HepG2 (cell line): ENCODE results near the gene TMEM80. TPM values are rescaled to one million over a fixed set of nuclear protein-coding genes. Genes with fewer than 3 reads are reported as not detected.
A peak's percentile ranks its signal among the peaks of the same experiment; 100 is the strongest.

Source experiments
- ATAC-seq: fragments of 200-7000 bp; cut with Tn5 transposase; 3 replicates; pipeline ENCODE4 v1.9.1; 2020; ENCODE audit warnings: mild to moderate bottlenecking, moderate library complexity
- BruUV-seq: library from RNA; stranded (reverse); fragments of 400-500 nt; replicated peaks from 2 replicates; lab custom pipeline; 2021; lab: Mats Ljungman, UMichigan
- CTCF ChIA-PET: fragments of 300-600 bp; formaldehyde crosslinking; extraction: SDS; loops from one replicate; lab custom pipeline; 2021; ENCODE audit warnings: low total read pairs, inconsistent platforms, low intra/inter-chr PET ratio; lab: Yijun Ruan, JAX
- POLR2A ChIA-PET: fragments of 350-600 bp; sonication (Branson Sonifier 250); formaldehyde crosslinking; loops from one replicate; lab custom pipeline; 2020; ENCODE audit warnings: antibody characterized with exemption, inconsistent platforms; lab: Yijun Ruan, JAX
- DNase-seq: peaks from one replicate; pipeline ENCODE4 v3.0.0-alpha.2; 2015; ENCODE audit warnings: low spot score
- FAIRE-seq: peaks from 3 replicates; lab custom pipeline; 2011; peaks lifted over from hg19 to GRCh38; lab: Jason Lieb, UNC
- H2AFZ ChIP-seq: one replicate; pipeline ENCODE4 v1.6.1; 2011; ENCODE audit warnings: low read length, inconsistent platforms
- H3K27ac ChIP-seq: fragments of 300-600 bp; 3 replicates; pipeline ENCODE4 v1.8.0; 2011; ENCODE audit warnings: mixed run types, mild to moderate bottlenecking, mixed read lengths, low read length, inconsistent platforms; ENCODE audit not compliant: insufficient read depth; ENCODE audit errors: extremely low read length
- H3K27me3 ChIP-seq, 2 experiments: fragments of 200-600 bp in 1 of 2; 2 replicates in 1 of 2; 3 replicates in 1 of 2; pipeline versions ENCODE4 v1.6.0 to v1.8.0; 2011; ENCODE audit warnings: low read length in 2 of 2, mild to moderate bottlenecking in 2 of 2, moderate library complexity in 2 of 2, inconsistent platforms in 1 of 2; ENCODE audit not compliant: insufficient read depth in 2 of 2, control insufficient read depth in 1 of 2
- H3K36me3 ChIP-seq, 2 experiments: fragments of 200-600 bp in 1 of 2; replicated peaks in 1 of 2; 2 replicates in 1 of 2; 3 replicates in 1 of 2; pipeline versions ENCODE4 v1.5.1 to v1.8.0; 2011; ENCODE audit warnings: low read length in 2 of 2, inconsistent platforms in 1 of 2; ENCODE audit not compliant: insufficient read depth in 2 of 2, control insufficient read depth in 1 of 2
- H3K4me1 ChIP-seq: 2 replicates; pipeline ENCODE4 v1.5.1; 2012; ENCODE audit warnings: low read length, inconsistent platforms; ENCODE audit not compliant: insufficient read depth
- H3K4me2 ChIP-seq: 2 replicates; pipeline ENCODE4 v1.6.0; 2011; ENCODE audit warnings: low read depth, low read length, inconsistent platforms
- H3K4me3 ChIP-seq, 3 experiments: fragments of 200-600 bp in 1 of 3; sonication (generic), shearing (Covaris generic) in 1 of 3; replicated peaks in 1 of 3; 2 replicates each; pipeline ENCODE4 v1.5.1; 2011 to 2016; ENCODE audit warnings: low read length in 3 of 3, inconsistent platforms in 2 of 3, low read depth in 2 of 3, mild to moderate bottlenecking in 2 of 3, control low read depth in 1 of 3, mixed read lengths in 1 of 3; ENCODE audit not compliant: insufficient read depth in 1 of 3
- H3K79me2 ChIP-seq: one replicate; pipeline ENCODE4 v1.6.1; 2011; ENCODE audit warnings: low read length, inconsistent platforms; ENCODE audit not compliant: insufficient read depth
- H3K9ac ChIP-seq: 2 replicates; pipeline ENCODE4 v1.6.0; 2011; ENCODE audit warnings: mild to moderate bottlenecking, low read depth, low read length, inconsistent platforms; ENCODE audit not compliant: insufficient read depth
- H3K9me3 ChIP-seq: 2 replicates; pipeline ENCODE4 v1.5.1; 2012; ENCODE audit warnings: mild to moderate bottlenecking, low read length
- H4K20me1 ChIP-seq: 2 replicates; pipeline ENCODE4 v1.6.0; 2011; ENCODE audit warnings: inconsistent platforms, mild to moderate bottlenecking, low read length, moderate library complexity; ENCODE audit not compliant: insufficient read depth
- AGO2 ChIP-seq: fragments of 200-400 bp; formaldehyde crosslinking; optimal IDR thresholded peaks from 2 replicates; pipeline ENCODE3; 2017; ENCODE audit warnings: mild to moderate bottlenecking, low read depth, low read length, moderate library complexity
- FOXO1 ChIP-seq: sonication (generic); formaldehyde crosslinking; IDR thresholded peaks from 2 replicates; pipeline ENCODE4 v1.4.0; 2020; ENCODE audit warnings: missing genetic modification reagents
- HOXA7 ChIP-seq: sonication (generic); formaldehyde crosslinking; IDR thresholded peaks from 2 replicates; pipeline ENCODE4 v1.8.1; 2022; ENCODE audit warnings: mild to moderate bottlenecking, missing genetic modification reagents, moderate library complexity
- IRX3 ChIP-seq: sonication (generic); formaldehyde crosslinking; IDR thresholded peaks from 2 replicates; pipeline ENCODE4 v1.8.1; 2023; ENCODE audit warnings: mild to moderate bottlenecking, low read depth, missing genetic modification reagents, borderline replicate concordance
- ISX ChIP-seq: sonication (generic); formaldehyde crosslinking; conservative IDR thresholded peaks from 2 replicates; pipeline ENCODE4 v1.5.0; 2020; ENCODE audit warnings: missing genetic modification reagents
- KDM1A ChIP-seq: IDR thresholded peaks from 2 replicates; pipeline ENCODE4 v1.6.1; 2016; ENCODE audit warnings: missing compliant biosample characterization
- KLF13 ChIP-seq: sonication (generic); formaldehyde crosslinking; IDR thresholded peaks from 2 replicates; pipeline ENCODE4 v1.4.0; 2020; ENCODE audit warnings: mild to moderate bottlenecking, missing genetic modification reagents
- LCORL ChIP-seq, 2 experiments: fragments of 450-650 bp in 1 of 2; sonication (generic) in 1 of 2; formaldehyde crosslinking in 1 of 2; IDR thresholded peaks; 2 replicates each; pipeline versions ENCODE4 v1.5.0 to v1.6.1; 2017 to 2020; ENCODE audit warnings: antibody characterized with exemption in 1 of 2, missing genetic modification reagents in 1 of 2
- MTF2 ChIP-seq: sonication (generic); formaldehyde crosslinking; IDR thresholded peaks from 2 replicates; pipeline ENCODE4 v1.5.0; 2020; ENCODE audit warnings: missing genetic modification reagents, borderline replicate concordance
- TEAD3 ChIP-seq: optimal IDR thresholded peaks from 2 replicates; pipeline ENCODE3; 2016; ENCODE audit warnings: borderline replicate concordance
- ZNF543 ChIP-seq: sonication (generic); formaldehyde crosslinking; IDR thresholded peaks from 2 replicates; pipeline ENCODE4 v1.4.0; 2020; ENCODE audit warnings: mild to moderate bottlenecking, missing genetic modification reagents
- WGBS: methylation state at CpG from one replicate; pipeline ENCODE4 v1.1.6; 2017; ENCODE audit warnings: low lambda C conversion rate; 5-methylcytosine and 5-hydroxymethylcytosine counted together
- in situ Hi-C: cut with HindIII; loops from 2 replicates; pipeline ENCODE4 v1.10.0; 2017; ENCODE audit warnings: low pct_unique_long_range_greater_than_20kb; ENCODE audit not compliant: extremely low pct_ligation_motif_present
- intact Hi-C: fragments of 100-400 bp; cut with micrococcal nuclease; formaldehyde crosslinking; loops from one replicate; pipeline ENCODE4 v1.10.0; 2022; ENCODE audit not compliant: unreplicated experiment
- polyA plus RNA-seq, 8 experiments: library from polyadenylated mRNA; depleted of rRNA in 3 of 8; stranded (reverse) in 7 of 8; unstranded in 1 of 8; fragments of >200 nt; fragmentation: Illumina TruSeq in 4 of 8; extraction: Trizol in 4 of 8; gene quantifications; 2 replicates each; pipeline versions ENCODE4 v1.2.1 to v1.2.3, GENCODE V29; 2011 to 2016; ENCODE audit warnings: low read depth in 4 of 8, missing spikeins in 1 of 8, mixed read lengths in 1 of 8; ENCODE audit not compliant: insufficient read depth in 1 of 8
- total RNA-seq, 5 experiments: library from RNA; depleted of rRNA; stranded (reverse); fragments of >200 nt; fragmentation: Illumina TruSeq; extraction: Trizol; gene quantifications; 2 replicates each; pipeline ENCODE4 v1.2.3, GENCODE V29; 2016; ENCODE audit warnings: low read depth in 1 of 5
- TF ChIP-seq, protein P1 (sequence below): sonication (generic); formaldehyde crosslinking; IDR thresholded peaks from 2 replicates; pipeline ENCODE4 v1.4.0; 2020; ENCODE audit warnings: missing genetic modification reagents, borderline replicate concordance

Gene TMEM80
- total and polyA plus RNA-seq, 2 of the 13 experiments (the other 11 are each of a cell fraction or from before 2014, with no cell fraction given) = 5.6 to 17.1 TPM

DNA sequence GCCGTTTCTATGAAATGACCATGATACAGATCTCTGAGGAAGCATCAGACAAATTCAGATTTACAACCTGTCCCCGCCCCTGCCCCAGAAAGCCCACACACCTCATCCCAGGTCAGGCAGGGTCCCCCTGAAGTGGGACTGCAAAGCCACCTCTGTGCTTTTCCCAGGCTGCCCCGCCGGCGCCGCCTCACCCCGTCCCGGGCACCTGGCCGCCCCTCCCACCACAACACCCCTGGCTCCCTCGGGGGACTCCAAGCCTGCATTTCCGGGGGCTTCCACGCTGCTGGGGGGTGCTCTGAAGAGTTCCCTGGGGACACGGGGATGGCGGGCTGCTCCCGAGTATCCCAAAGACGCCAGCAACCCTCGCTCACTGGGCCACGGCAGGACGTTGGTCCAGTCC lies 35.3 kb upstream of the TMEM80 start:
- H4K20me1 ChIP-seq = peaks cover 14% of the 10 kb centered on the region; the same call in 1 of the 2 replicates
- in situ Hi-C loops = loop anchor here (5.0 kb wide), 1 partner anchor 107 kb away; no protein-coding TSS in a partner anchor
- H3K36me3 ChIP-seq = peaks cover 16 to 43% of the 10 kb centered on the region in 2 experiments; a peak in 4 of 5 replicates
- no peak for FAIRE-seq
- TF ChIP-seq AGO2 (peak; percentile 22), IRX3 (CRISPR knock-in tag) (no peak)
- TF ChIP-seq, all 625 proteins: peak for 1
- POLR2A ChIA-PET = no interaction called here
- BruUV-seq = no TSS peak
- intact Hi-C loops = no loop called here
- DNase-seq (no peak), ATAC-seq (no peak)
- no peaks in the 10 kb centered on the region for H3K27me3 ChIP-seq
- H3K4me3 ChIP-seq = no peak overlapping the region
- no peak overlapping the region for H3K4me2 ChIP-seq
- H3K79me2 ChIP-seq = no peaks in the 10 kb centered on the region
- CTCF ChIA-PET = no interaction called here
- peaks cover 34% of the 10 kb centered on the region for H3K4me1 ChIP-seq
- H2AFZ ChIP-seq = no peak overlapping the region
- no peak overlapping the region for H3K9ac ChIP-seq
- no peak overlapping the region for H3K27ac ChIP-seq
- no peaks in the 10 kb centered on the region for H3K9me3 ChIP-seq
- WGBS = 92% methylated on average over 13 of the region's 19 CpGs

DNA sequence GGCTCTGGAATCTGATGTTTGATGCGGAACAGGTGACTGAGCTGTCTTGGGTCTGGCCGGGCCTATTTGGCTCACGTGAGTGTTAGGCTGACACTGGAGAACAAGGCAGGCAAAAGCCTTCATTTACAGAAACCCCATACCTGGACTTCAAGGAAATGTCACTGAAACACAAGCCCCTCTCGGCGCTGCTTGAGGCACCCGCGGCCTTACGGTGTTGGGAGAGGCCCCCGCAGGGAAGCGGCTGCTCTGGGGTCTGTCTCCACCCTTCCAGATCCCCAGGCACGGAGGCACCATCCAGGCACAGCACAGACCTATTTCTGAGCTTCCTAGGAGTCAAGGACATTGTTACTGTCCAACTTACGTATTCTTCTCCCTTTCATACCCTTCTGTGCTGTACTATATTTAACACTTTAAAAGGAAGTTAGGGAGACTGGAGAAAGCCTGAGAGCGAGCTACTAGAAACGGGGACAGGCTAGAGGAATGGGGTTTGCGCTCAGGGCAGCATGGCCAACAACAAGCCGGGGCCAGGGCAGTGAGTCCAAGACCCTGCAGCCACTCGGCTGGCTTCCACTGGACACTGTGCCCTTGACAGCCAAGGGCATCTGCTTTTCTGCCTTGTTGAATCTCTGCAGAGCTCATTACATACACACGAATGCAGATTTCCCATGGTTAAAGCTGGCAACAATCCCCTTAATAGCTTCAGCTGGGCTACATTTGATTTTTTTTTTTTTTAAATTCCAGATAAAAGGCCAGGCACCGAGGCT lies 34.8 kb upstream of the TMEM80 start:
- Histone ChIP-seq H3K27me3 (no peaks in the 10 kb centered on the region), H3K79me2 (no peaks in the 10 kb centered on the region), H3K4me3 (no peak overlapping the region), H2AFZ (no peak overlapping the region), H3K4me2 (no peak overlapping the region), H4K20me1 (0 out of 2 replicates have a peak, but pooled peaks cover 10% of the 10 kb centered on the region), H3K27ac (no peak overlapping the region), H3K9ac (no peak overlapping the region), H3K4me1 (peaks cover 29% of the 10 kb centered on the region), H3K9me3 (no peaks in the 10 kb centered on the region), H3K36me3 (peaks cover 19 to 49% of the 10 kb centered on the region in 2 experiments; a peak in 4 of 5 replicates)
- ATAC-seq = no peak
- no peak for TF ChIP-seq KLF13 (CRISPR knock-in tag)
- no peak for TF ChIP-seq LCORL (IDR thresholded peaks at IDR 0.05)
- TF ChIP-seq LCORL (CRISPR knock-in tag; IDR thresholded peaks at IDR 0.05) = no peak
- no peak for TF ChIP-seq ZNF543 (CRISPR knock-in tag)
- TF ChIP-seq KDM1A (CRISPR knock-in tag) = no peak
- no peak for TF ChIP-seq TEAD3
- TF ChIP-seq, protein P1, sequence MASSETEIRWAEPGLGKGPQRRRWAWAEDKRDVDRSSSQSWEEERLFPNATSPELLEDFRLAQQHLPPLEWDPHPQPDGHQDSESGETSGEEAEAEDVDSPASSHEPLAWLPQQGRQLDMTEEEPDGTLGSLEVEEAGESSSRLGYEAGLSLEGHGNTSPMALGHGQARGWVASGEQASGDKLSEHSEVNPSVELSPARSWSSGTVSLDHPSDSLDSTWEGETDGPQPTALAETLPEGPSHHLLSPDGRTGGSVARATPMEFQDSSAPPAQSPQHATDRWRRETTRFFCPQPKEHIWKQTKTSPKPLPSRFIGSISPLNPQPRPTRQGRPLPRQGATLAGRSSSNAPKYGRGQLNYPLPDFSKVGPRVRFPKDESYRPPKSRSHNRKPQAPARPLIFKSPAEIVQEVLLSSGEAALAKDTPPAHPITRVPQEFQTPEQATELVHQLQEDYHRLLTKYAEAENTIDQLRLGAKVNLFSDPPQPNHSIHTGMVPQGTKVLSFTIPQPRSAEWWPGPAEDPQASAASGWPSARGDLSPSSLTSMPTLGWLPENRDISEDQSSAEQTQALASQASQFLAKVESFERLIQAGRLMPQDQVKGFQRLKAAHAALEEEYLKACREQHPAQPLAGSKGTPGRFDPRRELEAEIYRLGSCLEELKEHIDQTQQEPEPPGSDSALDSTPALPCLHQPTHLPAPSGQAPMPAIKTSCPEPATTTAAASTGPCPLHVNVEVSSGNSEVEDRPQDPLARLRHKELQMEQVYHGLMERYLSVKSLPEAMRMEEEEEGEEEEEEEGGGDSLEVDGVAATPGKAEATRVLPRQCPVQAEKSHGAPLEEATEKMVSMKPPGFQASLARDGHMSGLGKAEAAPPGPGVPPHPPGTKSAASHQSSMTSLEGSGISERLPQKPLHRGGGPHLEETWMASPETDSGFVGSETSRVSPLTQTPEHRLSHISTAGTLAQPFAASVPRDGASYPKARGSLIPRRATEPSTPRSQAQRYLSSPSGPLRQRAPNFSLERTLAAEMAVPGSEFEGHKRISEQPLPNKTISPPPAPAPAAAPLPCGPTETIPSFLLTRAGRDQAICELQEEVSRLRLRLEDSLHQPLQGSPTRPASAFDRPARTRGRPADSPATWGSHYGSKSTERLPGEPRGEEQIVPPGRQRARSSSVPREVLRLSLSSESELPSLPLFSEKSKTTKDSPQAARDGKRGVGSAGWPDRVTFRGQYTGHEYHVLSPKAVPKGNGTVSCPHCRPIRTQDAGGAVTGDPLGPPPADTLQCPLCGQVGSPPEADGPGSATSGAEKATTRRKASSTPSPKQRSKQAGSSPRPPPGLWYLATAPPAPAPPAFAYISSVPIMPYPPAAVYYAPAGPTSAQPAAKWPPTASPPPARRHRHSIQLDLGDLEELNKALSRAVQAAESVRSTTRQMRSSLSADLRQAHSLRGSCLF (CRISPR knock-in tag) = no peak
- no peak for TF ChIP-seq MTF2 (CRISPR knock-in tag)
- no peak for TF ChIP-seq HOXA7
- no peak for TF ChIP-seq FOXO1 (CRISPR knock-in tag)
- no peak for TF ChIP-seq ISX (CRISPR knock-in tag)
- ChIA-PET CTCF (no interaction called here), POLR2A (no interaction called here)
- no peak for FAIRE-seq
- WGBS = 94% methylated on average over 16 of the region's 19 CpGs
- intact Hi-C loops = no loop called here
- no TSS peak for BruUV-seq
- in situ Hi-C loops = loop anchor here (5.0 kb wide), 1 partner anchor 106 kb away; no protein-coding TSS in a partner anchor
- no peak for DNase-seq
